GM19455 (cell line): ENCODE results near the gene GYS1.

Experiments used
- ATAC-seq: cut with Tn5 transposase; IDR thresholded peaks from one replicate; pipeline ENCODE4 v1.9.1; 2021; ENCODE audit not compliant: unreplicated experiment

The GYS1 gene

DNA sequence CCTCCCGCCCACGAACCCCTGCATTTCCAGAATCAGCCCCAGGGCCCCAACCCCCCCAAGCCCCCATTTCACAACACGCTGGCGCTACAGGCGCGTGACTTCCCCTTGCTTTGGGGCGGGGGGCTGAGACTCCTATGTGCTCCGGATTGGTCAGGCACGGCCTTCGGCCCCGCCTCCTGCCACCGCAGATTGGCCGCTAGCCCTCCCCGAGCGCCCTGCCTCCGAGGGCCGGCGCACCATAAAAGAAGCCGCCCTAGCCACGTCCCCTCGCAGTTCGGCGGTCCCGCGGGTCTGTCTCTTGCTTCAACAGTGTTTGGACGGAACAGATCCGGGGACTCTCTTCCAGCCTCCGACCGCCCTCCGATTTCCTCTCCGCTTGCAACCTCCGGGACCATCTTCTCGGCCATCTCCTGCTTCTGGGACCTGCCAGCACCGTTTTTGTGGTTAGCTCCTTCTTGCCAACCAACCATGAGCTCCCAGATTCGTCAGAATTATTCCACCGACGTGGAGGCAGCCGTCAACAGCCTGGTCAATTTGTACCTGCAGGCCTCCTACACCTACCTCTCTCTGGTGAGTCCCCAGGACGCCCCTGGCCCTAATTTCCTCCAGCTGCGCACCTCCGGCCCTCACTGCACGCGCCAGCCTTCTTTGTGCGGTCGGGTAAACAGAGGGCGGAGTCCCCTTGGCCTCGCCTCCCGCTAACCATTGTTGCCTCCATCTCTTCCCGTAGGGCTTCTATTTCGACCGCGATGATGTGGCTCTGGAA lies 27.9 kb downstream of the GYS1 start, which contains the start of gene FTL:
FTL (plus strand) TSS at position 270 of the 766 bp plus-strand sequence; CDS start at position 469, 199 bp downstream.
- ATAC-seq: peak; percentile 67

DNA sequence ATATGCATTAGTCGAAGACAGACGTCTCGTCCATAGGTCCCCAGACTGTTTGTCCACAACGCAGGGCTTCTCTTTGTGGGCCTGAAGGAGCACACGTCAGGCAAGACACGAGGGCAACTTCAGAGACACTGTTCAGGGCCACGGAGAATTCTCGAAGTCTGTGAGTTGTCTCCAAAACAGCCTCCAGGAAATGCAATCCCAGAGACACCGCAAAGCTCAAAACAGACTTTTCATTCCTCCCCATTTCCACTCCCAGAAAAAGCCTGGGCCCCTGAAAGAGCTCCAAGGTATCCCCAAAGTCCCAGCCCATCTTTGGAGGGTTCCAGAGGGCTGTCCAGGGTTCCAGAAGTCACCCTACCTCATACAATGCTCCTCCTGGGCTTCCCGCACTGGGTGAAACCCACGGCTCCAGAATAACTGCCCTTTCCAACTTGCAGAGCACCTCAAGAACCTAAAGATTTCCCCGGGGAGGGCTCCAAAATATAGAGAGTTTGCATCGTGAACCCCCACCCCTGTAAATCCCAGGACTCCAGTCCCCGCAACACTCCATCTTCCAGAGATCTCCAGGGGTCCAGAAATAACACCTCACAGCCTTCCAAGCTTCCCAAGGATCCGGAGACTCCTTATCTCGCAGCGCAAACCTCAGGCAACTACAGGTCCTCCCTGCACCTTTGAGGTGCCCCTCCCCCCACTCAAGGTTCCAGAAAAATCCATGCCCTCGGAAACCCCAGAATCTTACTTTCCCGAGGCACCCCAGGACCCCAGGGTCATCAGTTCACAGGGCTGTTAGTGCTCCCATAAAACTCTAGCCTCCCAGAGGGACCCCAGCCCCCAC lies 28.7 kb downstream of the GYS1 start:
- no peak for ATAC-seq

DNA sequence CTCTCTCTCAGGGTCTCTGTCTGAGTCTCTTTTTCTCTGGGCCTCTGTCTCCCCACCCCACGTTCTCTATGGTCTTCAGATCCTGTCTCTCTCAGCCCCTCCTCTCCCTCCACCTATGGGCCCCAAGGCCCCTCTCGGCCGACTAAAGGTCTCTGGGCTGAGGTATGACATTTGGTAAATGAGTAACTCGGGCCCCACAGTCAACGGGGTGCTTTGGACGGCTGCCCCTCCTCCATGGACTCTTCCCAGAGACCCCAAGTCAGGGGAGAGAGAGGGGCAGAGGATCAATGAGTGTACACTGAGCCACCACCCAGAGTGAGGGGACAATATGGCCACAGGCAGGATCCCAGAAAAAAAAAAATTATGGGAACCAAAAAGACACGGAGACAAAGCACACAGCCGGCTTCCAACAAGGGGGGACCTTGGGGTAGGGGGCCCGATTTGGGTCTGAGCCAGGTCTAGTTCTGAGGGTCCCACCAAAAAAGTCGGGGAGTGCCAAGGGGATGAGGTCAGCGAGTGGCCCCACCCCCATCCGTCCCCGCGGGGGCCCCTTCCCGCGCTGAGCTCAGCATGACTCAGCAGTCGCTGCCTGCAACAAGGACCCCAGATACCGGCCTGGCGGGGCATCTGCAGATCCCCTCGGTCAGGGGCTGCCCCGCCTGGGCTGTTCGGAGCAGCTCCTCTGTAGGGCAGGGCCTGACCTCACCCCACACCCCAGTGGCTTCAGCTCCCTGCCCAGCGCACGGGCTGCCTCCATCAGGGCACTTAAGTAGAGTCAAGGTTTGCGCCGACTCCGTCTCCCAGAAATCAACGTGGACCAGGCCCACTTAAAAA lies 29.5 kb downstream of the GYS1 start:
- no peak for ATAC-seq

DNA sequence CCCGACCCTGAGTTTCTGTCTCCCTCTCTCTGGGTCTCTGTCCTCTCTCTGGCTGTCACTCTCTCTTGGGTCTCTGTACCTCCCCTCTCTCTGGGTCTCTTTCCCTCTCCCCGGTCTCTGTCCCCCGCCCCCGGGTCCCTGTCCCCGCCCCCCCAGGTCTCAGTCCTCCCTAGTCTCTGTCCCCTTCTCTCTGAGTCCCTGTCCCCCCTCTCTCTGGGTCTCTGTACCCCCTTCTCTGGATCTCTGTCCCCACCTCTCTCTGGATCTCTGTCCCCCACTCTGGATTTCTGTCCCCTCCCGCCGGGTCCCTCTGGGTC lies 30.3 kb downstream of the GYS1 start:
- ATAC-seq: no peak

DNA sequence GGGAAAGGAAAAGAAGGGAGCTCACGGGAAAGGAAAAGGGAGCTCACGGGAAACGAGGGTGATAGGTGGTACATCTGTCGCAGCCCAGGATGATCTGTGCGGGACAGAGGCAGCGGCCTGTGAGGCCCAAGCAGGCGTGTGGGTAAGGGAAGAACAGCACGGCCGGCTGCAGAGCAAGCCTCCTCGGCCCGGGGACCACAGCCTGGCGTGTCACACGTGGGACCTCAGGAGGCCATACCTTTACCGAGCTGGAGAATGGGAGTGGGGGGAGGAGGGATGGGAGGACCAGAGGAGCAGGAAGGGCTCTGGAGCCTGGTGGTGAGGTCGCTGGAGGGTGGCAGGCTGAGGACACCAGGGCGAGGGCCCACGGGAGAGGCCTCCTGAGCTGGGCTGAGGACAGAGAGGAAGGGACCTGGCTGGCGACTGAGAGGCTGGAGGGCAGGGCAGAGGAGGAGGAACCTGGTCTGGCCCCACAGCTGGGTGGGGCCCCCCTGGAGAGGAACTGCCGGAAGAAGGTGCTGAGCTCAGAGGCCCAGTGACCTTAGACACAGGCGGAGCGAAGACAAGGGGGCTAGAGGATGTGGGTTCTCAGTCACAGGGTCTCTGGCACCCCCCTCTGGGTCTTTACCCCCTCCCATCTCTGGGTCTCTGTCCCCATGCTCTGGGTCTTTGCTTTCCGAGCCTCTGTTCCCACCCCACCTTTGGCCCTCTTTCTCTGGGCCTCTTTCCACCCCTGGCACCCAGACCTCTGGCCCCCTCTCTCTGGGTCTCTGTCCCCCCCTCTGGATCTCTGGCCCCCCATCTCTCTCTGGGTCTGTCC lies 30.9 kb downstream of the GYS1 start:
- ATAC-seq: peak; percentile 40

DNA sequence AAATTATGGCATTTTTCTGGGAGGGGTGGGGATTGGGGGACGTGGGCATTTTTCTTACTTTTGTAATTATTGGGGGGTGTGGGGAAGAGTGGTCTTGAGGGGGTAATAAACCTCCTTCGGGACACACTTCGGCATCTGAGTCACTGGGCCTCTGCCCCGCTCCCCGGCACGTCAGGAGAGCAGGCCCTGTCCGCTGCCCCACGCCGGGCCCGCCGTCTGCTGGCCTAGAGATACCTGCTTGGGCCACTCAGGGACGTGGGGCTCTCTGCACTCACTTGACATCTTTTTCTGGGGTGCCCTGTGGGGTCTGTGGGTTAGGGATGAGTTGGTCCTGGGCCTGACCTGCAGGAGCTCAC lies 31.5 kb downstream of the GYS1 start:
- ATAC-seq: no peak

DNA sequence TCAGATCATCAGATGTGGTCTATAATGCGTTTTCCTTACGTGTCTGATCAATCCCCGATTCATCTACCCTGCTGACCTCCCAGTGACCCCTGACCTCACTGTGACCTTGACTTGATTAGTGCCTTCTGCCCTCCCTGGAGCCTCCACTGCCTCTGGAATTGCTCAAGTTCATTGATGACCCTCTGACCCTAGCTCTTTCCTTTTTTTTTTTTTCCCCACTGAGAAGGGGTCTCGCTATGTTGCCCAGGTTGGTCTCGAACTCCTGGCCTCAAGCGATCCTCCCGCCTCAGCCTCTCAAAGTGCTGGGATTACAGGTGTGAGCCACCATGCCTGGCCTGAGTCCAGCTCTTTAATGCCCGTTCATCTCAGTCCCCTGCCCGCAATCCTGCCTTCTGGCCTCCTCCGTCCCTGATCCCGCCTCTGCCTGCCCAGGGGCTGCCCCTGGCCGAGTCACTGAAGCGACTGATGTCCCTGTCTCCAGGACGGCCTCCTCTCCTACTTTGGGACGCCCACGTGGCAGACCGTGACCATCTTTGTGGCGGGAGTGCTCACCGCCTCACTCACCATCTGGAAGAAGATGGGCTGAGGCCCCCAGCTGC lies 32.0 kb downstream of the GYS1 start:
- ATAC-seq: no peak

DNA sequence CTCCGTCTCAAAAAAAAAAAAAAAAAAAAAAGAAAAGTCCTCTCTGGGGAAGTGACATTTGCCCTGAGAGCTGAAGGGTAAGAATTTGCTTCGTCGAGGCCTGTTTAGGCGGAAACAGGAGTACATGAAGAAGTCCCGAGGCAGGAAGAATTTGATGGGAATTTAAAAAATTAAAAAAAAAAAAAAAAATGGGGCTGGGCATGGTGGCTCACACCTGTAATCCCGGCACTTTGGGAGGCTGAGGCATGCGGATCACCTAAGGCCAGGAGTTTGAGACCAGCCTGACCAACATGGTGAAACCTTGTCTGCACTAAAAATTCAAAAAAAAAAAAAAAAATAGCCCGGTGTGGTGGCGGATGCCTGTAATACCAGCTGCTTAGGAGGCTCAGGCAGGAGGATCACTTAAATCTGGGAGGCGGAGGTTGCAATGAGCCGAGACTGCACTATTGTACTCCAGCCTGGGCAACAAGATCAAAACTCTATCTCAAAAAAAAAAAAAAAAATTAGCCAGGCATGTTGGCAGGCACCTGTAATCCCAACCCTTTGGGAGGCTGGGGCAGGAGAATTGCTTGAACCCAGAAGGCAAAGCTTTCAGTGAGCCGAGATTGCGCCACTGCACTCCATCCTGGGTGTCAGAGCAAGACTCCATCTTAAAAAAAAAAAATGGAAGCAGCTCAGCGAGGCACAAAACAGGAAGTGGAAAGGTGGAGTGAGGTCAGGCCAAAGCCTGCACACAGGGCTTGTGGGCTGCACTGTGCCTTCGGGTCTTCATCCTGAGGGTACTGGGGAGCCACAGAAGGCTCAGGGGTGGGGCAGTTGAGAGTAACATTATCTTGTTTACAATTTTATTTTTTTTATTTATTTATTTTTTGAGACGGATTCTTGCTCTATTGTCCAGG lies 33.5 kb downstream of the GYS1 start:
- no peak for ATAC-seq

DNA sequence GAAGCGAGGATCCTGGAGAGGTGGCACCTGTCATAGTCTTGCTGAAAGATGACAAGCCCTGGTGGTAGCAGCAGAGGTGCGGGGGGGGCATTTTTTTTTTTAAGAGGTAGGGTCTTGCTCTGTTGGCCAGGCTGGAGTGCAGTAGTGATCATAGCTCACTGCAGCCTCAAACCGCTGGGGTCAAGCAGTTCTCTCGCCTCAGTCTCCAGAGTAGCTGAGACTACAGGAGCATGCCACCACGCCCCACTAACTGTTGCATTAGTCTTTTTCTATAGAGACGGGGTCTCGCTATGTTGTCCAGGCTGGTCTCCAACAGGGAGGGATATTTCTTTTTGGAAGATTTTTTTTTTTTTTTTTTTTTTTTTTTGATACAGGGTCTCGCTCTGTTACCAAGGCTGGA lies 35.1 kb downstream of the GYS1 start:
- ATAC-seq: no peak

DNA sequence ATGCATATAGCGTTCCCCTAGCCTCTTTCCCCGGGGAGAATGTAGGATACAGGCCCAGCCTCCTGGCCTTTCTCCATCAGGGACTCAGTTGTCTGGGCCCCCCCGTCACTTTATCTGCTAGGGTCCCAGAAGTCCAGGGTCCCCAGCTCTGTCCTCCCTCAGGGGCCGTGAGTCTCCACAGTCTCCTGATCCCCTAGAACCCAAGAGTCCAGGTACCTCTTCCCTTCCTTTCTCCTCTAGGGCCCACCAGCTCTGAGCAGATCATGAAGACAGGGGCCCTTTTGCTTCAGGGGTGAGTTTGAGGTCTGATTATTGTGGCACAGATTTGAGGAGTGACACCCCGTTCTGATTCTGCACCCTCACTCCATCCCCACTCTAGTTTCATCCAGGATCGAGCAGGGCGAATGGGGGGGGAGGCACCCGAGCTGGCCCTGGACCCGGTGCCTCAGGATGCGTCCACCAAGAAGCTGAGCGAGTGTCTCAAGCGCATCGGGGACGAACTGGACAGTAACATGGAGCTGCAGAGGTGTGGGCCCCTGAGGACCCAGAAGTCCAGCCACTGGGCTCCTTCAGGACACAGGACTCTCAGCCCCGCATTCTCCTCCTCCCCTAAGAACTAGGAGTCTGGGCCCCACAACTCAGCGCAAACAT lies 37.7 kb downstream of the GYS1 start:
- no peak for ATAC-seq

DNA sequence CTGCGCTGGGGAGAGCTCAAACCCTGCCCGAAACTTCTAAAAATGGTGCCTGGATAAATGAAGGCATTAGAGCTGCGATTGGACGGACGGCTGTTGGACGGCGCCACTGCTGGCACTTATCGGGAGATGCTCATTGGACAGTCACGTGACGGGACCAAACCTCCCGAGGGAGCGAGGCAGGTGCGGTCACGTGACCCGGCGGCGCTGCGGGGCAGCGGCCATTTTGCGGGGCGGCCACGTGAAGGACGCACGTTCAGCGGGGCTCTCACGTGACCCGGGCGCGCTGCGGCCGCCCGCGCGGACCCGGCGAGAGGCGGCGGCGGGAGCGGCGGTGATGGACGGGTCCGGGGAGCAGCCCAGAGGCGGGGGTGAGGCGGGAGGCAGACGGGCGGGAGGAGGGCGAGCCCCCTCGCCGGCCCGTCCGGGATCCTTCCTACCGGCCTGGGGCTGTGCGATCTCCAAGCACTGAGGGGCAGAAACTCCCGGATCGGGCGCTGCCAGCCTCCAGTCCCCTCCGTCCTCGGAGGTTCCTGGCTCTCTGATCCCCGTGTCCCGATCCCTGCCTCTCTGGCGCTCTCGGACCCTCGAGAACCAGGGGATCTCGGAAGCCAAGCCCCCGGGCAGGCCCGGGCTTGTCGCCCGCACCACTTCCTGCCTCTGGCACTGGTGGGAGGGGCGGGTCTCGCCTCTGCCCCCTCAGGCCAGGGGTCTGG lies 38.4 kb downstream of the GYS1 start, which contains the start of gene BAX:
BAX (plus strand) TSS at position 281 of the 713 bp plus-strand sequence; CDS start at position 335, 54 bp downstream.
- ATAC-seq: peak; percentile 77

DNA sequence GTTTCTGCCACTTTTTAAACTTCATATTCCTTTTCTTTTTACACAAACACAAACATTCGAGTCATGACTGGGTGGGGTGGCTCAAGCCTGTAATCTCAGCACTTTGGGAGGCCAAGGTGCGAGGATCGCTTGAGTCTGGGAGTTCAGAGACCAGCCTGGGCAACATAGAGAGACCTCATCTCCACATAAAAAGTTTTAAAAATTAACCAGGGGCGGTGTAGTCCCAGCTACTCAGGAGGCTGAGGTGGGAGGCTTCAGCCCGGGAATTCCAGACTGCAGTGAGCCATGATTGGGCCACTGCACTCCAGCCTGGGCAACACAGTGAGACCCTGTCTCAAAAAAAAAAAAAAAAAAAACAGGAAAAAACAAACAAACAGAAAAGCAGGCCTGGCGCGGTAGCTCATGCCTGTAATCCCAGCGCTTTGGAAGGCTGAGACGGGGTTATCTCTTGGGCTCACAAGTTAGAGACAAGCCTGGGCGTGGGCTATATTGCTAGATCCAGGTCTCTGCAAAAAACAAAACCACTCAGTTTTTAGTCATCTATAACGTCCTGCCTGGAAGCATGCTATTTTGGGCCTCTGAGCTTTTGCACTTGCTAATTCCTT lies 39.0 kb downstream of the GYS1 start:
- no peak for ATAC-seq

DNA sequence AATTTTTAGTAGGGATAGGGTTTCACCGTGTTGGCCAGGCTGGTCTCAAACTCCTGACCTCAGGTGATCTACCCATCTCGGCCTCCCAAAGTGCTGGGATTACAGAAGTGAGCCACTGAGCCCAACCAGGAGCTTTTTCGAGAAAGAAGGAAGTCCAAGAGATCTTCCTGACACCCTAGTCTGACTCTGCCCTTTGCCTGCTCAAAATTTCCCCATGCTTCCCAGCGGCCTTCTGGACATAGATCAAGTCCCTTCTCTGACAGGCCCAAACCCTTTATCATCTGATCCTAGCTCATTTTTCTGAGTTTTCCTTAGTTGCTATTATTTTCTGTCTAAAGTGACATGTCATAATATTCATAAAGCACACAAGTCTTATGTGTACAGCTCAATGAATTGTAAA lies 40.0 kb downstream of the GYS1 start:
- ATAC-seq: no peak

DNA sequence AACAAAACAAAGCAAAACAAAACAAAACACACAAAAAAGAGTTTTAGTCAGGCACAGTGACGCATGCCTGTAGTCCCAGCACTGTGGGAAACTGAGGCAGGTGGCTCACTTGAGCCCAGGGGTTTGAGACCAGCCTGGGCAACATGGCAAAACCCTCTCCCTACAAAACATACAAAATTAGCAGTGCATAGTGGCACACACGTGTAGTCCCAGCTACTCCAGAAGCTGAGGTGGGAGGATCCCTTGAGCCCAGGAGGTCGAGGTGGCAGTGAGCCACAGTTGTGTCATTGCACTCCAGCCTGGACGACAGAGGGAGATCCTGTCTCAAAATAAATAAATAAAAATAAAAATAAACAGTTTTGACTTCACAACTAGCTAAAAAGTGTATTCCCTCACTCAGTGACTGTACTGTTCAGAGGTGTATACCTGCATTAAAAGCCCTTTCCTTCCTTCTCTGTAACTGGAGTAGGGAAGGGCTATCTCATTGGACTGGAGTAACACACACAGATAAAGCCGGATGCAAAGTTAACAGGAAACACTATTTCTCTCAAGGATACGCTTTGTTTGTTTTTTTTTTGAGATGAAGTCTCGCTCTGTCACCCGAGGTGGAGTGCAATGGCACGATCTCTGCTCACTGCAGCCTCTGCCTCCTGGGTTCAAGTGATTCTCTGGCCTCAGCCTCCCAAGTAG lies 42.1 kb downstream of the GYS1 start:
- no peak for ATAC-seq

DNA sequence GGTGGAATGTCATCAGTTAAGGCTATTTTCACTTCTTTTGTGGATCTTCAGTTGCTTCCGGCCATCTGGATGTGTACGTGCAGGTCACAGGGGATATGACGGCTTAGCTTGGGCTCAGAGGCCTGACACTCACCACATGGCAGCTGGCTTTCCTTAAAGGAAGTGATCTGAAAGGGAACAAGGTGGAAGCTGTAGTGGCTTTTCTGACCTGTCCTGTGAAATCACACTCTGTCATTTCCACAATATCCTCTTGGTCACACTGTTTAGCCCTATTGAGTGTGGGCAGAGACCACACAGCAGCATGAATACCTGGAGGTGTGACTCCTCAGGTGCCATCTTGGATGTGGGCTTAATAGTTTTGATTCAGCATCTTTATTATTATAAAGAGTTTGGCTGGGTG lies 43.0 kb downstream of the GYS1 start:
- no peak for ATAC-seq

DNA sequence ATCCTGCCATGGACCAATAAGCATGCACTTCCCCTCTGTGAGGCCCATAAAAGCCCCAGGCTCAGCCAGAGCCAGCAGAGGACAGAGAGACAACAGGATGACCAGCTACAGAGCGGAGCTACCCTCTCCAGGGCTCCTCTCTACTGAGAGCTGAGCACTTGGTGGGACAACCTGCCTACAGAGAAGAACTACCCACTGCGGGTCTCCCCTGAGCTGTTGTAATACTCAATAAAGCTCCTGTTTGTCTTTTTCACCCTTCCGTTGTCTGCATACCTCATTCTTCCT lies 45.9 kb downstream of the GYS1 start:
- ATAC-seq: no peak
